SKM-1 treated with dmso at 0.1 percent for 144 hours (cell line): ENCODE measurements around the gene G6PC3.
A peak's percentile ranks its signal among the peaks of the same experiment; 100 is the strongest.
"Not testable (repeated sequence)": the region's sequence is repeated elsewhere in the genome, so short reads cannot be mapped to it uniquely, and the experiment has no call there.

Experiments
- DNase-seq: peaks from one replicate; lab custom pipeline; 2025; ENCODE audit not compliant: unreplicated experiment; lab: John Stamatoyannopoulos, UW

The G6PC3 gene

GRCh38 chr17:44105941-44106340, 35.4 kb downstream of the G6PC3 start:
- DNase-seq: no peak

GRCh38 chr17:44106801-44107200, 36.3 kb downstream of the G6PC3 start:
- DNase-seq: no peak

- DNase-seq: no peak
Measured at GRCh38 chr17:44108440-44109311, 38.1 kb downstream of the G6PC3 start.

GRCh38 chr17:44109312-44109630, 38.7 kb downstream of the G6PC3 start:
- no peak for DNase-seq

- DNase-seq: no peak
Measured at GRCh38 chr17:44110011-44110686, 39.6 kb downstream of the G6PC3 start.

GRCh38 chr17:44110823-44111633, 40.5 kb downstream of the G6PC3 start:
- peak; percentile 95 for DNase-seq

- DNase-seq: no peak
Measured at GRCh38 chr17:44111777-44112176, 41.2 kb downstream of the G6PC3 start.

- no peak for DNase-seq
Measured at GRCh38 chr17:44112284-44113280, 42.0 kb downstream of the G6PC3 start.

GRCh38 chr17:44113382-44113781, 42.8 kb downstream of the G6PC3 start:
- DNase-seq: no peak

- DNase-seq: no peak
Measured at GRCh38 chr17:44113868-44114840, 43.6 kb downstream of the G6PC3 start.

GRCh38 chr17:44115585-44116415, 45.3 kb downstream of the G6PC3 start:
- DNase-seq: no peak

- DNase-seq: no peak
Measured at GRCh38 chr17:44117351-44117750, 46.8 kb downstream of the G6PC3 start.

GRCh38 chr17:44118427-44119050, 48.0 kb downstream of the G6PC3 start:
- no peak for DNase-seq

GRCh38 chr17:44119062-44119461, 48.5 kb downstream of the G6PC3 start:
- no peak for DNase-seq

- DNase-seq: no peak
Measured at GRCh38 chr17:44119798-44120197, 49.3 kb downstream of the G6PC3 start.

GRCh38 chr17:44120281-44120680, 49.7 kb downstream of the G6PC3 start:
- DNase-seq: not testable (repeated sequence)

GRCh38 chr17:44120851-44121605, 50.5 kb downstream of the G6PC3 start:
- no peak for DNase-seq
